HUDEP-2 (cell line): ENCODE results near the gene CCDC183.
"Not testable (repeated sequence)": the region's sequence is repeated elsewhere in the genome, so short reads cannot be mapped to it uniquely, and the experiment has no call there.

ENCODE experiments used
- DNase-seq, 76 experiments: peaks; one replicate each; lab custom pipeline; 2025; ENCODE audit not compliant: unreplicated experiment in 76 of 76; lab: John Stamatoyannopoulos, UW

The CCDC183 gene

DNA sequence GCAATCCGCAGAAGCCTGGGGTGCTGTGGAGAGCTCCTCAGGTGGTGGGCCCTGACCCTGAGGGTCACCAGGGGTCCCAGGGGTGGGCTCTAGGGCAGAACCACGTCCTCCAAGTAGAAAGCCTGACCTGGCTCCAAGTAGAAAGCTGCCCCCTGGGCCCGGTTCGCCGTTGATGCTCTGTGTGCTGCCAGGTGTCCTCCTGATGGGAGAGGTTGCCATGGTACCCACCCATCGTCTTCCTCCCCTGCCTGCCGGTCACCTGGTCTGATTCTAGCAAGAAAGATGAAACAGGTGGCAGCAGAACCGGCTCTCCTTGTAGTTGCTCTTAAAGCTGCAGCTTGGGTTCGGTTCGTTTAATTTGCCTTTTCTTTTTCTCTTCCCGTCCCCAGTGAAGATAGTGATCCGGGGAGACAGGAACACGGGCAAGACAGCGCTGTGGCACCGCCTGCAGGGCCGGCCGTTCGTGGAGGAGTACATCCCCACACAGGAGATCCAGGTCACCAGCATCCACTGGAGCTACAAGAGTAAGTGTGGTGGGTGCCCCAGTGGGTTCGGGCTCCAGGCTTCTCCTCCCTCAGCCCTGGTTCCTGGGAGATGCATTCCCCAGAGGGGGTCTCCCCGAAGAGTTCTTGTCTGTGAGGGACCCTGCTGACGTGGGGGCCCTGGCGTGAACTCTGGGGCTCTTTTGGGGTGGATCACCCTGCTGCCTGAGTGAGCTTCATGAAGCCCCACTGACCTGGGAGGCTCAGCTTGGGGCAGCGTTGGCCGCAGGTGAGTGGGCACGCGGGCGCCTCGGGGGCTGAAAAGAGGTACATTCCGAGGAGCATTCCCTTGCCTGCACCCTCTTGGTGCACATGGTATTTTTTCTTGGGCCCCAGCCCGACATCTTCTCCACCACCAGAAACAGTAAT lies 27.3 kb downstream of the CCDC183 start:
- DNase-seq: no peak

DNA sequence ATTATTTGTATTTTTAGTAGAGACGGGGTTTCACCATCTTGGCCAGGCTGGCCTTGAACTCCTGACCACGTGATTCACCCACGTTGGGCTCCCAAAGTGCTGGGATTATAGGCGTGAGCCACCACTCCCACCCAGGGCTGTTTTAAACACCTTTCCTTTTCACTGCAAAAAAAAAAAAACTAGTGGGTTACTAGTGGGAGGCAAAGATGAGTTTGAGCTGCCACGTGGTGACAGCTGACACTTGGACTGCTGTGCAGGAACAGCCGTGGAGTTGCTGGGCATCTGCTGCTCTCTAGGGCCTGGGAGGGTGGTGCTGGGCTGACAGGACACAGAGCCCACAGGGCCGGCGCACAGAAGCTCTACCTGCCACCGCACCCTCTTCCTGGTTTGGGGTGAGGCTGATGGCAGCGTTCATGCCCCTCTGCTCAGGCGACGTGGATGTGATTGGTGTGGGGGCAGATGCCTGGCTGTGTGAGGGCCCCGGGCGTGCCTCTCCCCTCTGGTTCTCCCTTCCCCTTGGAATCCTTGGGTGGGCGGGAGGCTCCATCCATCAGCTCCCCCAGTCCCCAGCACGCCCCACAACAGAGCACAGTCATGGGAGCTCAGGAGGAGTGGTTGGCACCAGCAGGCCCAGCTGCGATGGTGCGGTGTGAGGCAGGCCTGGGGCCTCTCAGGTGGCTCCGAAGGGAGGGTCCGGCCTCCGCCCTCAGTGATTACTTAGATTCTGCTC lies 28.5 kb downstream of the CCDC183 start:
- DNase-seq: no peak

DNA sequence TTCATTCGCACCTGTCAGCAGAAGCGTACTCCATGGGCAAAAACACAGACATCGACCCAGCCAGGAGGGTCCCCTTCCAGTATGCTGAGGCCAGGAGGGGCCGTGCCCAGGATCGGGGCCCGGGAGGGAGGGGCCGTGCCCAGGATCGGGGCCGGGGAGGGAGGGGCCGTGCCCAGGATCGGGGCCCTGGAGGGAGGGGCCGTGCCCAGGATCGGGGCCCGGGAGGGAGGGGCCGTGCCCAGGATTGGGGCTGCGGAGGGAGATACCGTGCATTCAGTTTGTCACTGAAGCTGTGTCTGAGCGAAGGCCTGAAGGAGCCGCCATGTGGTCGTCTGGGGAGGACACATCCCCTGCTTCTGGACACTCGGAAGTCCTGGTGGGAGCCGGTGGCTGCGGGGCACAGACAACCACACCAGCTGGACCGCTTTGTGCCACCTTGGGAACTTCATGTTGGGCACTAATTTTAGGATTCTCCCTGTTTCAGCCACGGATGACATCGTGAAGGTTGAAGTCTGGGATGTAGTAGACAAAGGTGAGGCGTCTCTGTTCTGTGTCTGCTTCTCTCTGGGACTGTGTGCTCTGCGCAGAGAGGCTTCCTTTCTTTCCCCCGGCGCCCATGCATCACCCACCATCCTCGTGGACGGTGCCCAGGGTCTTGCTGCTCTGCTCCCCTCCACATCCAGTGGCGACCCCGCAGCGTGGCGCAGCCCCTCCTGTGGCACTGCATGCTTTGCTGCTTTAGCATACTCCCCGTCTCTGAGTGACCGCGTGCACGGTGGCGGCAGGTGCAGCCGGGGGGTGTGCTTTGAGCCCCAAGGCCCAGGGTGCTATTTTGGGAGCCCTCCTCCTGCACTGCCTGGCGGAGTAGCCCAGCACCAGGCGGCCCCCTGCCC lies 29.4 kb downstream of the CCDC183 start:
- DNase-seq: no peak

DNA sequence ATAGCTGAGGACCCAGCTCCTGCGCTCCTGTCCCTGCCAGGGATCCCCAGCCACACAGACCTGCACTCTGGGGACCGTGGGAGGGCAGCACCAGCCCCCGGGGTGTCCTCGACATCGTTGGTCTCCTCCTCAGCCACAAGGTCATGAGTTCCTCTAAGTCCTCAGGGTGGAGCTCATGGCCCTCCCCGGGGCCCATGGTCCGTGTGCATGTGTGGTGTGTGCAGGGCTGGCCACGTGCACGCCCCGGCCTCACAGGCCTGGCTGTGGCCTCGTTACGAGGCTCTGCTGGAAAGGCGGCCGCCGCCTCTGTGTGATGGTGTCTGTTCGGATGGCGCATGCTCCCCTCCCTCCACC lies 30.0 kb downstream of the CCDC183 start:
- no peak for DNase-seq

DNA sequence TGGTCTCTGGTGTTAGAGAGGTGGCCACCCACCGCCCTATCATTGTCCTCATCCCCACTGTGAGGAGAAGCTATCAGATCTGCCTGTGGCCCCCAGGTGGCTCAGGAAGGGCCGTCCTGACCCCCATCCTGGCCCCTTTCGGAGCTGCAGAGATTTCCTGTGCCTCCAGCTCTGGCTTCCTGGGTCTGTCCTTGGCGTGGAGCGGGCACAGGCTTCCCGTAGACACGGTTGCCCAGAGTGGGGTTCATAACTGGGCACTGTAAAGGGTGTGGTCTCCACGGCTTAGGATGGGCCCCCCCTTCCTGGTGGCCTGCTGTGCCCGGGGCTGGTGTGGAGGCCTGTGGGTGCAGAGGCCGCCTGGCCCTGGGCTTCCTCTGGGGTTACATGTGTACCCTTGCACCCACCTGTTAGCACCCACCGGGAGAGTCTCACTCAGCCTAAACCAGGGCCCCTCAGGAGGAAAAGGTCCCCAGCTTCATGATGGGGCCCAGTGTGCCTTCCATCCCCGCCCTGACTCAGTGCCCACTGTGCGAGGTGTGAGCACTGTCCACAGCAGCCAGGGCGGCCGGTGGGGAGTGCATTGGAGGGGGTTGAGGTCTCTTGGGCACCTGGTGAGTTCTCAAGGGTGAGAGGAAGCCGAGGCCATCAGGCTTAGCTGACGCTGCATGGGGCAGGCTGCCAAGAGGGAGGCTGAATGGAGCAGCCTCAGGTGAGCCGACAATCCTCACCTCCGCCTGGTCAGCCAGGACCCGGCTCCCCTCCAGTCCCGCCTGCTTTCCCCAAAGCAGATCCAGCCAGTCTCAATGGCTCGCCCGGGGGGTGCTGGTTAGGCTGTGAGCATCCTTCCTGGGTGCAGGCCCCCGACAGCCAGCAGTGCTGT lies 30.8 kb downstream of the CCDC183 start:
- no peak for DNase-seq

DNA sequence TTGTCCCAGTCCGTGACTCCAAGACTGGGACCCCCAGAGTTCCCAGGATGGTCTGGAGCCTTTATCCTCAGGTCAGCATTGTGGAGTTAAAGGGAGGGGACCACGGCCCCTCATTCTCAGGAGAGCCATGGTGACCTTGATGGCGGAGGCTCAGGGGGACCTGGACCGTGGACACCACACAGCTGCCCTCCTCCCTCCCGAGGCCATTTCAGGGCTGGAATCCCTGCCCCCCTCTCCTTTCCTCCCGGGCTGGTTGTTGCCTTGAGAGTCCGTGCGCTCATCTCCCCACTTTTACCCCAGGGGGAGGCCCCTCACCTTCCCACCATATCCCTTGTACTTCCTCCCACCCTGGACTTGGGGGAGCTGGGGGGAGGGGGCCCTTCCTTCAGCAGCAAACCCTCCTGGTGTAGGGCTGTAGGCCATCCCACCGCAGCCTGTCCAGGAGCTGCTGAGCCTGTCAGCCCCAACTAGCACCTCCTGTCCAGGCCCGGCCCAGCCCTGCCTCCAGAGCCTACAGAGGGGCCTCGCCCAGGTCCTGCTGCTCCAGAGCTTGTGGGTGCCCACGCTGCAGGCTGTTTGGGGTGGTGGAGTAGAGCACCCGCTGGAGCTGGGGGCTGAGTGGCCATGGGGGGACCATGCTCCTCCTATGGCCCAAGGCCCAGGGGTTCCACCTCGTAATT lies 31.8 kb downstream of the CCDC183 start:
- DNase-seq: no peak

DNA sequence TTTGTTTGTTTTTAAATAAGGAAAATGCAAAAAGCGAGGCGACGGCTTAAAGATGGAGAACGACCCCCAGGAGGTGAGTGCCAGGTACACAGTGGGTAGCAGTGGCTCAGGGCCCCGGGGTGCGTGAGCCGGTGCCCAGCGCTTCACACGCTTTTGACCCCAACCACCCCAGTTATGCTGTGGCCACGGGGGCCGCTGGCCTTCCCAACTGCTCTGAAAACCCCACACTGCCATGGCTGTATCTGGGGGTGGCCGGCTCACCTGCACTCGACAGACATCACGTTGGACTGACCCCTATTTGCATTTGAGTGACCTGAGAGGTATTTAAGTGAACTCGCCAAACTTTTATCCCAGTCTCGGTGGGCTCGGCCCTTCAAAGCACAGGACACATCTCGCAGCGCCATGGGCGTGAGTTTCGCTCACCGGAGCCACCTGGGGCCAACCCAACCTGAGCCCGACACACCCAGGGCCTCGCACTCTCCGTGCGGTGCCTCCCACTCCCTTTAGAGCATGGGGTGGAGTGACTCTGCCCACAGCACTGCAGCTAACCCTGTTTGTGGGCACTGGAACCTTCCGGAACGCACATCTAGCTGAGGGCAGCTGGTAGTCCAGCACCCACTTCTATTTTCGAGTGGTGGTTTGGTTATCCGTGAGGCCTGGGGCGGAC lies 32.5 kb downstream of the CCDC183 start:
- no peak for DNase-seq

DNA sequence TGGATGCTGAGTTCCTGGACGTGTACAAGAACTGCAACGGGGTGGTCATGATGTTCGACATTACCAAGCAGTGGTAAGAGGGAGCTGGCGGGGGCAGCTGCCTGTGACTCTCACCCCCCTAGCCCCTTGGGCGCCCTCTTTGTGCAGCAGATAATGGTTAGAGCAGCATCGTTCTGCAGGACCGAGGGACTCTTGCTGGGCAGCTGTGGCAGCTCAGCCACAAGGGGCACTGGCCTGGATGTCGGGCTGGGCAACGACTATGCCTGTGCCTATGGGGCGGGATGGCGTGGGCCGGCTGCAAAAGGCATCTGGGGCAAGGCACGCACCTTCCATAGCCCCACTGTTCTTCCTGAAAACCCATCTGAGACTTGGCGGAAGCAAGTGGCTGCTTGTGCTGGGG lies 33.3 kb downstream of the CCDC183 start:
- DNase-seq: no peak

DNA sequence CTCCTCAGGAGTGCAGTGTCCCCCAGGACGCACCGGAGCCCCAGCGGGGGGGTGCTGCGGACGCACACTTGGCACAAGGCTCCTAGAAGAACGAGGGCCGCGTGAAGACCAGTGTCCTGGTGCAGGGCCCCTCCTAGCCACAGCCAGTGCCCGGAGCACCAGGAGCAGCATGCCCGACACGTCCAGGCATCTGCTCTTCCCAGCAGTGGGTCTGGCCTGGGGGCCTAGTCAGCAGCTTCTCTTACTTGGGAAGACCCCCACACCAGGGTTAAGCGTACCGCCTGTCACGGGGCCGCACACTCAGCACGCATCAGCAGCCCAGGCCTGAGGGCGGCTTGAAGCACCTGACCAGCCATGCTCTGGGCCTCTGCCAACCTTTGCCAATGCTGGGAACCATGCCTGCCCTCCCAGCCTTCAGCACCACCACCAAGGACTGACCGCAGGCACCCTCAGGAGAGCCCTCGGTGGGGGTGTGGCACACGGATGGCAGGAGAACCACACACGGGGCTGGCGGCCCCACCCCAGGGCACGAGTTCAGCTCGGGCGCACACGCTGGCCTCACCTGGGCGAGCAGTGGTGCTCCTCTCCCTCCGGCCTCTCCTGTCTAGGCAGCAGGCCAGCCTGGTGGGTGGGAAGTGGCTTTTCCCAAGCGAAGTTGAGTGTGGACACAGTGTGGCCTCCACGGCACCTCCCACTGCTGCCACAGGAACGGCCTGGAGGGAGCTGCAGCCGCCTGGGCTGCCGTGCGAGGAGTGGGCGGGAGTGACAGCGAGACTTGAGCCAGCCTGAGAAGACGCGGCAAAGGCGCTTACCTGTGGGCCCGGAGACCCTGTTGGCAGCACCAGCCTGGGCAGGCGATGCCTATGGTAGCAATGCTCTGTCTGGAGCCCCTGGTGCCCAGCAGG lies 34.1 kb downstream of the CCDC183 start:
- DNase-seq: no peak

DNA sequence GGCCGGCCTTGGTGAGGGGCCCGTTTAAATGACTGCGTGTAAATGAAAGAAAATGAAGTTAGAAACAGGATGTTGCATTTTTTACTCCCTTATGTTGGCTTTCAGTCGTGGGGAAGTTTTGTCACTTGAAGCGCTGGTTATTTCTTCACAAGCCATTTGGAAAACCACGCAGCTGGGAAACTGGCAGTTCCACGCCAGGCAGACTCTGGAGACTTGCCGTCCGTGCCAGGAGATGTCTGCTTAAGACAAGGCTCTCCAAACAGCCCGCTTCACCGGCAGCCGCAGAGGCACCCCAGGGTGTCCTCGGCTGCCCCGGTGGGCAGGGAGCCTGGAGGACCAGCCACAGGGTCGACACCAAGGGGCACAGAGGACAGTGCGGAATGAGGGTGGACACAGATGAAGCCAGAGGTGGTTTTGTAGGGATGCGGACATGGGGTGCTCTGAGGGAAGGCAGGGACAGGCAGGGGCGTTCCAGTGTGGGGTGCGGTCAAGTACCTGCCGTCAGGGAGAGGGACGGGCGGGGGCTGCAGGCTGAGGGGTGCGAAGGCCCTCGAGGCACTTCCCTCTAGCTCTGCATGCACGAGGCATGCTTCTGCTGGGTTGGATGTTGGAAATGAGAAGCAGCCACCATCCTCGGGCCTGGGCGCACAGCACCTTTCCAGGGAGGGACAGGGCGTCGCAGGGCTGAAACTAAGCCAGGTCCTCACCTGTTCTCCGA lies 35.0 kb downstream of the CCDC183 start:
- DNase-seq: no peak

GRCh38 chr9:136831720-136832104 lies 35.6 kb downstream of the CCDC183 start:
- no peak for DNase-seq

DNA sequence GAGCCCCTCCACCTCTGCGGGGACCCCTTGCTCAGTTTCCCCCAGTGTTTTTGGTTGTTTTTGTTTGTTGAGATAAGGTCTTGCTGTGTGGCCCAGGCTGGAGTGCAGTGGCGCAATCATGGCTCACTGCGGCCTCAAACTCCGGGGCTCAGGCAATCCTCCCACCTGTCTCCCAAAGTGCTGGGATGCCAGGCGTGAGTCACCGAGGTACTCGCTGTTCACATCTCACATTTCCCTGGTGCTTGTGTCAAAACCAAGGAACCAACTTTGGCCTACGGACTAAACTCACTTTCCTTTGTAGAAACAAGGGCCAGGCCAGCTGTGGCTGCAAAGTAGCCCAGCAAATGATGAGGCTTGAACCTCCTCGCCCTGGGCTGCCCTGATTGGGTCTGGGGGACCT lies 36.4 kb downstream of the CCDC183 start:
- DNase-seq: no peak

- DNase-seq: not testable (repeated sequence)
Measured at GRCh38 chr9:136833381-136834048, 37.4 kb downstream of the CCDC183 start.

GRCh38 chr9:136835162-136835931 lies 39.2 kb downstream of the CCDC183 start:
- DNase-seq: no peak

DNA sequence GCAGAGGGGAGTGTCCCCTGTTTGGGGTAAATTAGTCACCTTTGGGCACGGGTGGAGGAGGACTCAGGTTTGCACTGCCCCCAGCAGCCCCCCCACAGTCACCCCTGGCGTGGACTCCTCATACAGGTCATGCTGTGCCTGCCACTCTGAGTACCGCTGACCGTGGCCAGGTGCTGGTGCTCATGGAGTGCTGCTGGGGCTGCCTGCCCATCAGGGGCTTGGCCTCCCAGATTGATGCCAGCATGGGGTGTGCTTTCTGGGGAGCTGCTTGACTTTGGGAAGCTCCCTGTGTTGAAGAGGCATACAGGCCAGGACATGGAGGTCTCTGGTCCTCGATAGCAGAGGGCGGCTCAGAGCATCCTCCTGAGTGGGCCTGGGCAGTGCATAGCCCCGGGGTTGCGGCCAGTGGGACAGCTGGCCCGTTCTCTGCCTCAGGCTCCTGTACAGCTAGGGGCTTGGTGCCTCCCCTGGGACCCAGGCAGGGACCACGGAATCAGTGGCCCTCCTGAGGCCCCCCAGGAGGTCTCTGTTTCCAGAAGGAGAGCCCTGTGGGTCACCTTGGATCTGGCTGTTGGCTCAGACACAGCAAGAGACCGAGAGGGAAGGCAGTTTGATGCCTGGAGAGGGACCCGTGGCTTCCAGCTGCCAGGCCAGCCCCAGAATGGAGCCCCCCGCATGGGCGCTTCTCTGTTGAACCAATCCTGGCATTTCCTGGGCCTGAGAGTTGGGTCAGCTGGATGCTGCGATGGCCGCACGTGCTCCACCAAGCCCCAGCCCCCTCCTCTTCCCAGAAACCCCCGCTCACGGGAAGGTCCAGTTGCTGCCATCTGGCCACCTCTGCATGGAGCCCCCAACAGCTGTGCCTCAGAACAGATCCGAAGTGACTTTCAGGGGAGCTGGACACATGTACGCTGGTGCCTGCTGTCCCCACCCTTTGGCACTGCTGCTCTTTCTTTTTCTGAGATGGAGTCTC lies 40.1 kb downstream of the CCDC183 start:
- DNase-seq: no peak
